DMS153 (cell line): ENCODE data around the gene DPM2.

ENCODE experiments used
- DNase-seq: peaks from one replicate; lab custom pipeline; 2025; lab: John Stamatoyannopoulos, UW

Gene DPM2, protein sequence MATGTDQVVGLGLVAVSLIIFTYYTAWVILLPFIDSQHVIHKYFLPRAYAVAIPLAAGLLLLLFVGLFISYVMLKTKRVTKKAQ

DNA sequence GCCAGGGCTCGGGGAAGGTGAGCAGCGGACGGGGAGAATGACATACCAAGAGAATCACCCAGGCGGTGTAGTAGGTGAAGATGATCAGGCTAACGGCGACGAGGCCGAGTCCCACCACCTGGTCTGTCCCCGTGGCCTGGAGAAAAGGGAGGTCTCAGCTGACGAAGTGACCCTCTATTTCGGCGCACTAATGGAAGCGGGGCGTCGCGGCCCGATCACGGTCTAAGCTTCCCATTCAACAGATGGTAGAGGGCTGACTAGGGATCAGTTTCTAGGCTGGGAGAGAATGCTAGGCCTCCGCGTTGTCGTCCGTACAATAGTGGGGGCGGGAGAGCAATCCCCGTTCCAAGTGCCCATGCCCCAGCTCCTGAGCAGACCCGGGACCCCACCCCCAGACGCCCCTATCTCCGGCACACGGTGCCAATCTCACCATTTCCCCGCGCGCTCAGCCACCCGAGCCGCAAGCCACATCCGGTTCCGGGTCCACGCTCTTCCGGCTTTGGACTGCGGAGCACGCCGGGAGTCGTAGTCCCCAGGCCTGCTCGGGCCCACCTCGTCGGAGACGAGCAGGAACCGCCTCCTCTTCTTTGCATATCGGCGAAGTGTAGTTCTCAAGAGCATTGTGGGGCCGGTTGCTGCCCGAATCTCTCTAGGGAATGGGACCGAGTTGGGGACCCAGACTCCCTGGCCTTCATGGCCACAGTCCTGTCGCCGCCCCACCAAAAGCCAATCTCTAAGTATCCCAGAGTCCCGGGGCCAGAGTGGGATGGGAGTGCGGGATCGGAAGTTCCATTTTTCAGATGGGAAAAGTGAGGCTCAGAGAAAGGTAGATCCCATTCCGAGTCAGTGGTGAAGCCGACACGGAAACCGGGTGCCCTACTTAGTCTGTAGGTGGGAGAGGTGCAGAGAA, at the start of gene DPM2:
Gene DPM2, minus strand, starts transcription at position 467 of the 910 bp plus-strand sequence. Its CDS starts 34 bp downstream, at position 433.
- DNase-seq: peak; percentile 81

DNA sequence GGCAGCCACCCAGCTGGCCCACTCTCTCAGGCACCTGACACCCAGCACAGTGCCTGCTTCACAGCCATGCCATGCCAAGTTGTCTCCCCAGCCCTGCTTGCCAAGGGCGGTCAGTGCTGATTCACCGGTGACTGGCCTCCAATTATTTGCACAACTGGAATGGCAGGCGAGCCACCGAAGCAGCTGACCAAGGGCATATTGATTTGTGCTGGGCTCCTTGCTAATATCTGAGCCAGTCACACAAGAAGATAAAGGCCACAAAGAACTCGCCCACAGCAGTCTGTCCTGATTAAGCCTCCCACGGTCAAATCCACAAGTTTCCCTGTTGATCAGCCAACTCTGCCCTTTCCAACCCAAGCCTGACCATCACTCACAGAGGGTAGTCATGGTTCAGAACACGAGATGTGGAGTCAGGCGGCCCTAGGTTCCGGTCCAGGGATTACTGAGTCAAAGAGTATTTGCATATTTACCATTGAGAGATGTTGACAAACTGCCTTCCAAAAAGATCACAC, 49.5 kb upstream of the DPM2 start:
- no peak for DNase-seq

DNA sequence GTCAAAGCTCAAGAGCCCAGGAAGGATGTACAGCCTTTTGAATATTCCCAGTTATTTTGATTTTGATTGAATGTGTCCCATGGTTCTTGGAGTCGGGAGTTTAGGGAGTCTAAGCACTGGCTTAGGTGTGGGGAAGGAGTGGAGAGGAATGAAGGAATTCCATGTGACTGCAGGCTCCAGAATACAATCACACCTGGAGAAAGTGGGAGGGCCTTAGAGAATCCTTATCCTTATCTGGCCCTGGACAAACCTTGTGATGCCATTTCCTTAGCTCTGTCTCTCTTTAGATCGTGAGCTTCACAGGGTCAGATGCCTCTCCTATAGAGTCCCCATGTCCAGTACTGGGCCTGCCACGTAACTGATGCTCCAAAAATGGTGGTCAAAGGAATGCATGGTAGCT, 47.4 kb upstream of the DPM2 start:
- DNase-seq: no peak

DNA sequence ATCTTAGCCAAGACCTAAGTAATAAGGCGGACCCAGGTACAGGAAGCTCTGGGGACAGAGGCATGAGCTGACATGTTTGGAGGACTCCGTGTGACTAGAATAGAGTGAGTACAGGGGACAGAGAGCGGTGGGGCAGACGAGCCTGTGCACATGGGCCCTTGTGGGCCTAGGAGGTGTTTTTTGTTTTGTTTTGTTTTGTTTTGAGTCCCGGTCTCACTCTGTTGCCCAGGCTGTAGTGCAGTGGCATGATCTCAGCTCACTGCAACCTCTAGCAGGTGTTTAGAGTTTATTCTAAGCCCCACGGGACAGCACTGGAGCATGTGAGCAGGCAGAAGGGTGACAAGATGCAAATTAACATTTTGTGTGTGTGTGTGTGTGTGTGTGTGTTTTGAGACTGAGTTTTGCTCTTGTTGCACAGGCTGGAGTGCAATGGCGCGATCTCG, 46.2 kb upstream of the DPM2 start:
- no peak for DNase-seq

DNA sequence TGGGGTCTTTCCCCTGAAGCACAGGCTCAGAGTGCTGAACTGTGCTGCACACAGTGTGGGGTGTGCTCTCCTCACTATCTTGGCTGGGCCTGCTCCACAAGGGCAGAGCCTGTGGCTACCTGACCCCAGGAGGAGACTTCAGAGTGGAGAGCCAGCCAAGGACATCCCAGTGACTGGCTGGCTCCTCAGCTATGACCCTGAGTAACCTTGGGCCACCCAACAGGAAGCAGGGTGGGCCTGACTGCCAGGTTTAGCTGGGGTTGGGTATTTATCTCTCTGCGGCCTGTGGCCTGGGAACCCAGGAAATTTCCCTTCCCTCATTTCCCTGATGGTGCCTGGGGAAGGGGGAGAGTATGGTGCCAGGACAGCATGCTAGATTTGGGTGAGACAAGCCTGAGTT, 45.3 kb upstream of the DPM2 start:
- DNase-seq: no peak

DNA sequence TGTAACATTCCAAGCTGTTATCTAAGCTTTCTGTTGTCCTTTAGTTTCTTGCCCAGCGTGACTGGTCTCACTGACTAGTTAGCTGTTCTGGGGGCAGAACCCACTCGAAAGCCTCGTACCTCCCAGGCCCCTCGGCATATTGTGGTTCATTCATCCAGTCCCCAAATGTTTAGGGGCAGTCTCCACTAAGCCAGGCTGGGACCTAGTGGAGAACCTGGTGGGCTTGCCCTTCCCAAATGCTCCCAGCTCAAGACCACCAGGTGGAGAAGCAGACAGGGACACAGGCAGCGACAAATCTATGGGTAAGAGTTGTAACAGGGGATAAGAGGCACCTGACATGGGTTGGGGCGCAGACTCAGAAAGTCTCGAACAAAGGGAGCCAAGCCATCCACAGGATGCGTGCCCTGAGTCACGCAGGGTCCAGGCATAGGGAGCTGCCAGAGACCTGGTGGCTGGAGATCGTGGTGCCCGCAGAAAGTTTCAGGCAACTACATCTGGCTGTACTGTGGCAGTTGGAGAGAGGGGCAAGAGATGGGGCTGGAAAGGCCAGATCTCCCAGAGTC, 44.0 kb upstream of the DPM2 start:
- no peak for DNase-seq

DNA sequence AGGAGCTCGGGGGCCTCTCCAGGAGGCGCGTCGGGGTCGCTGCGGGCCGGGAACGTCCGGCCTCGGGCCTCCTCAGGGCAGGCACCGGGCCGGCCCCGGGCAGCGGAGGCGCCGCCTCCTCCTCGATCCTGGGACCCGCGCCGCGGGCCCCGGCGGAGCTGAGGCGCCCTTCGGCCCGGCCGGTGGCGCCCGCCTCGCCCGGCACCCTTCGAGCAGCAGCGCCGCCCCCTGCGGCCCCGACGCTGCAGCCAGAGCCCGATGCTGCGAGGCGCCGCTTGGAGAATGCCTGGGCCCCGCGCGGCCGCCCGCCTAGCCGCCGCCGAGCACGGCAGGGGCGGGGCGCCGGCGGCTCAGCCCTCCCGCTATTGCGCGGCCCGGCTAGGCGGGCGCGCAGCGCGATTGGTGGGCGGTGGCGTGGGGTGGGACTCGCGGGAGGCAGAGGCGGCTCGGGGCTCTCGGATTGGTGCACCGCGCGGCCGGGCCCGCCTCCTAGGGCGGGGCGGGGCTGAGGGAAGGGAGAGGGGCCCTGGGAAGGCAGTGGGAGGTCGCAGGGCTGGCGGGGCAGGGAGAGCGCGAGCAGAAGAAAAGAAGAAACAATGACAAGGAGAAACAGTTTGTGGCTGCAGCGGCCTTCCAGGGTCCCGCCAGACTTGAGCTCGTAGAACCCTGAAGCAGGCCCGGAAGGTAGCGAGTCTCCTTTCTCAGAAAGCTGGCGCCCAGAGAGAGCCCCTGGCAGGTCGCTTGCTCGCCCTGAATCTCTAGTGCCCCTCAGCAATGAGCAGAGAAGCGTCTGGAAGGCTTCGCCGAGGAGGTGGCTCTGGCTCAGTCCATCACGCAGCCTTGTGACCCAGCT, 43.3 kb upstream of the DPM2 start, which contains the start of gene EEIG1:
Gene EEIG1, minus strand, starts transcription at position 284 of the 853 bp plus-strand sequence. CDS start 852 bp downstream, outside the sequence.
- DNase-seq: peak; percentile 86

DNA sequence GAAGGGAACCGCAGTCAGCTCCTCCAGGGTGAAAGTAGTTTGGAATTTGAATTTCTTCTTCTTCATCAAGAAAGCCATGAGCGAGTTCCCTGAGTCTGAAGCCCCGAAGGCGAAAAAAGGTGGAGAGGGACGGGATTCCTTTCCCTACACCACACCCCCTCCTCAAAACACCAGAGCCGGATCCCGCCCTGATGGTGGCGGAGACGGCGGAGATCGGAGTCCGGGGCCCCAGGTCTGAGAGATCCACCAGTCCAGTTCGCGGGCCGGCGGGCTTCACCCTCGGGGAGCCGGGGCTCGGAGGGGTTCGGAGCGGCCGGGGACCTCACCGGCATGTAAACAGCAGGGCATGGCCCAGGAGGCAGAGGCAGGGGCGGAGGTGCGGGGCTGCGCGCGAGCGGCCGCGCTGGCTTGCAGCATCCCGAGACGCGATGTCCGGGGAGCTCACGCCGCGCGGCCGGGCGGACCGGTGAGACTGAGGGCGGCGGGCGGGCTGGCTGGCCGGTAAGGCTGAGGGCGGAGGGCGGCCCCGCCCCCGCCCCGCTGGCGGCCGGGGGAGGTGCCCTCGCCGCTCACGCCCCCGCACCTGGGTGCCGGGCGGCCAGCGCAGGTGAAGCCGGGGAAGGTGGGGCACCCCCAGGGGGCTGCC, 42.5 kb upstream of the DPM2 start:
- no peak for DNase-seq

DNA sequence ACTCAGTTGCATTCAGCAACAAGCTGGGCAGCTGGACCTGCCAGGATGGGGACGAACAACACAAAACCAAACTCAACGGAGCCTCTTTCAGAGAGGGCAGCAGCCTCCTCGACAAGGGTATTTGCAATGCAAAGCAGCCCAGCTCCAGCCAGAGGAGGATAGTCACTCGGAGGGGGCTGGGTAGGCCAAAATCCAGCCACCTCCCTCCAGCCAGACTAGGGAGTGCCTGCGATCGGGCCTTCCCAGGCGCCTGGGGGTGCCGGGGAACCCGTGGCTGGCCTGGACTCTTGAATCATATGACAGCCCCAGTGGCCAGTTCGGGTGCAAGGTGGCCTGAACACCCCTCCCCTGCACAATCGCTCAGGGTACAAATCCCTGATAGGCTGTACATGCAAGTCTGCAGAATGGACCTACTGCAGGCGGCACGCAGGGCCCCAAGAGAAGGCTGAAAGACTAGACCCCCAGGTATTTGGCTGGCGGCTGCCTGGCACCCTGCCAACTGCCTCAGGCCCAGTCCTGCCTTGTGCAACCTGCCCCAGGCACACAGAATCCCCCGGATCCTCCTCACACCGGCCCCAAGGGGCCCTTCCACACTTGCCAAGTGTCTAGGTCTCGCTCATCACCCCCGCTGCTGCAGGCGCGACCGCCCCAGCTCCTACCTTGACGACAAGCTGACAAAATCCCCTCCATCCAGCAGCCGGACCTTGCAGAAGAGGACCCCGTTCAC, 41.8 kb upstream of the DPM2 start:
- DNase-seq: peak; percentile 30

DNA sequence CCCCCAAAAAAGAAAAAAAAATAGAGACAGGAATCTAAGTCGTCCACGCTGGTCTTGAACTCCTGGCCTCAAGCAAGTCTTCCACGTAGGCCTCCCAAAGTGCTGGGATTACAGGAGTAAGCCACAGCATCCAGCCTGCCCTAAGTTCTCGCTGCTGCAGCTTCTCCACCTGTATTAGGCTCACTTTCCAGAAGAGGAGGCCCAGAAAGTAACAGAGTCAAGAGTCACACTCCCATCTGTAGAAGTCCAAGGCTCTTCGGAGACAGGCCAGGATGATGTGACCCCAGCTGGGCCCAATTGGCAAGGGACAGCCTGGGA, 41.3 kb upstream of the DPM2 start:
- DNase-seq: no peak

DNA sequence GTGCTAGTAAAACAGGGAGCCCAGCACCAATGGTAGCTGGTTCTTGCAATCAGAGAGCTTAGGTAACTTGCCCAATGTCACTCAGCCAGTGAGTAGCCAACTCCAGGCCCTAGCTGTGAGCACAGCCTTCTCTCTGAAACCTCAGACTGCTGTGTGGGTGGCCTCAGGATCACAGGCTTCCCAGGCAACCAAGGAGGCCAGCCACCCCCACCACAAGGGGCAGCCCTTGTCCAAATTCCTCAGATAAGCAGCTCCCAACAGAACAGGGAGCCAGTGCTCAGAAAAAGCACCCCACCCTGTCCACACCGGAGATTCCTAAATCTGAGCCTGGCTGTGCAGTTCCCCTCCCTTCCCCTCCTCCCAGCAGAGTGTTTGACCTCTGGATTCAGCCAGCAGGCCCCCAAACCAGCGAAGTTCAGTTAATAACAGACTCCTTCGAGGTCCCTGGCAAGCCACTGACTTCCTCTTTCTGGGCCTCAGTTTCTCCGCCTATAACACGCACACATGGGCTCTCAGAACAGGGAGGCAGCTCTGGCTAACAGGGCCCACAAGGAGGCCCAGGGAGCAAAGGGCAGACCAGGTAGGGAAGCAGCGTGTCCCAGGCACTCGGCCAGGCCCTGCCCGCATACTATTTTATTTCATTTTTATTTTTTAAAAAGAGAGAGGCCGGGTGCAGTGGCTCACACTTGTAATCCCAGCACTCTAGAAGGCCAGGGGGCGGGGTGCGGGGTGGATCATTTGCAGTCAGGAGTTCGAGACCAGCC, 40.4 kb upstream of the DPM2 start:
- DNase-seq: no peak

DNA sequence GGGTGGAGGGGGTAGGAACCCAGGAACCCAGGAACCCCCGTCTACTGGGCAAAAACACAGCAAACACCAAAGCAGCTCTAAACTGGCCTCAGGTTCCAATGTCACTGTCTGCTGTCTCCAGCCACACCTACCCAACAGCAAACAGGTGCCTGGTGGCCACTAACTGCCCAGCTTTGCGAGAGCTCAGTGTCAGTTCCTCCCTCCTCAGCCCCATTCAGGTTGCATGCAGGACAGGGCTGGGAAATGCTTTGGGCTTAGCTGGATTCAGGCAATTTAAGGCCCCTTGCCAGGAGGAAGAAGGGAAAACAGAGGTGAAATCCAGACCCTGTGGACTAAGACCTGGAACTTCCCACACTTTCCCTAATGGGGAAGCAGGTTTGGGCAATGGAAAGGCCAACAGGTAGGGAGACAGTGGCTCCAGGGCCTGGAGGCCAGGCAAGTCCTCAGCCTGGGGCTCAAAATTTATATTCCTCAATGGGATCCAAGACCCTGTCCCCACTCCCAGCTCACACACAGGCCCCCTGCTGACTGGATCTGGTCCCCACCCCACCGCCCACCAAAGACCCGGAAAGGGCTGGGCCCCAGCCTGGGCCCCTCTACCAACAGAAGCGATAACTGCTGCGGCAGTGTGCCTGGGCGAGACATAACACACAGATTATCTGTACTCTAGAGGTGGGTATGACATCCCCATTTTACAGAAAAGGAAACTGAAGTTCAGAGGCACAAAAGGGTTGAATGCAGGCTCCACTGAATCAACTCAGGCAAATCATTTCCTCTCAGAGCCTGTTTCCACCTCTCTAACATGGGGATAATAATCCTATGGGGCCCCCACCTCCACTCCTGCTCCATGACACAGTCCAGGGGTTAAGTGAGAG, 39.6 kb upstream of the DPM2 start:
- no peak for DNase-seq

DNA sequence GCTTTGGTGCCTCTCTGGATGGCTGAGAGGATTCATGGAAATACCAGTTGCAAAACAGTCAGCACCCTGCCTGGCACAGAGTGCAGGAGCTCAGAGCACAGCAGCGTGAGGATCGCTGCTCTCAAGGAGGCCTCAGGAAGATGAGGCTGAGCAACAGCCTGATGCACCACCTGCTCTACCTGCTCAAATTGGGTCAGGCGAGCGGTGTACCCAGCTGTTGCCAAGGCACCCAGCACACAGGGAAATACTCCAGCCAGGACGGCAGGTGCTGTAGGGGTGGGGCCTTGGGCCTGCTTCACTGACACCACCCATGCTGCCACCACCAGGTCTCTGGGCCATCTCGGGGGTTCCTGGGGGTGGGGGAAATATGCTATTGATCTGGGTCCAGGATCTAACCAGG, 38.8 kb upstream of the DPM2 start:
- peak; percentile 83 for DNase-seq

DNA sequence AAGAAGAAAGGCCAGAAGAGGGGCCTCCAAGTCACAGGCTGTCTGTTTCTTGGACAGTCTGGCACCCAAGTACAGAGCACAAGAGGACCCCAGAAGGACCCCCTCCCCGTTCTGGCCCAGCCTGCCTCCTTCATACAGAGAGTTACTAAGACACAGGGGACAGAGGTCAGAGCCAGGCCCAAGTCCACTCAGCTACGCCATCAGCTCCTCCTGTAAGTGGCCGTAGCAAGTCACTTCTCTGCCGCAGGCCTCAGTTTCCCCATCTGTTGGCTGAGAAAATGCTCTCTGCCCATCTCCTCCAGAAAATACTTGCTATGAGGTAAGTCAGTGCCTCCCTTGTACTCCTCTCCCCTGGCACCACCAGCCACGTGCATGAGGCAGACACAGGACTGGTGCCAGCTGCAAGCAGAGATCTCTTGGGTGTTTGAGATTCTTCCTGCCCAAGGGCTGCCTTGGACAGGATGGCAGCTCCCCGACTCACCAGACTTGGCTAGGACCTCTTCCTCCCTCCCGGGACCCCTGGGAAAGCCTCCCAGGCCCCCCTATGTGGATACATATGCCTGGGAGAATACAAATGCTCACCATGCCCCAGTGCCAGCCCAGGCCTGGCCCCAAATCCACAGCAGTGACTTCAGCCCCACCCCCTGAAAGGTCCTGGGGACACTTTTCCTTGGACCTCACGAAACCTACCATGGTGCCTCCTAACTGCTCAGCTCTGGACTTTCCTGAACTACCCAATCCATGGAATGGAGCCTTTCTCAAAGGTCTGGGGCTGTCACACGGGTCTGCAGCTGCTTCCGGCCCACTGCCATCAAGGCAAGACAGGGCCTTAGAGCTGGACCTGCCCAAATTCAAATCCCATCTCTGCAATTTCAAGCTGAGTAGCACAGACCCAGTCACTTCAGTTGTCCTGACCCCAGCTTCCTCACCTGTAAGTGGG, 38.0 kb upstream of the DPM2 start:
- DNase-seq: no peak

DNA sequence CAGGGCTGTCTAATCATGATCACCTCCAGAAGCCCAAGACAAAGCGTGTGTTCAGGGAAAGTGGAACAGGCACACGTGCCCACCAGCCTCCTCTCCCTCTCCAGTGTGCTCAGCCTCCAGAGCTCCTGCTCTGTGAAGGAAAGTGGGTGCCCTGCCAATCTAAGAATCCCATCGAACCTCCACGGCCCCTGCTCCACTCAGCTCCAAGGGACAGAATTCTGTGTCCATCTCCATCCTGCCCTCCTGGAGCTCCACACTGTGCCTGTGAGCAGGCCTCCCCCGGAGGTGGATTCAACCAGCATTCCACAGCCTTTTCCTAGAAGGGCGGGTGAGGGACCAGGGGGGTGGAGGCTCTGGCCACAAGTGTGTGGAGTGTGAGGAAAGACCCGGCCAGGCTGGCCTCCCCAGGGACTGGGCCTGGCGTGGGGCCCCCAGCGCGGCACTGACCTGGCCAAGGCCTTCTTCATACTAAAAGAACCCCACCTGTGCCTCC, 37.2 kb upstream of the DPM2 start:
- DNase-seq: no peak

DNA sequence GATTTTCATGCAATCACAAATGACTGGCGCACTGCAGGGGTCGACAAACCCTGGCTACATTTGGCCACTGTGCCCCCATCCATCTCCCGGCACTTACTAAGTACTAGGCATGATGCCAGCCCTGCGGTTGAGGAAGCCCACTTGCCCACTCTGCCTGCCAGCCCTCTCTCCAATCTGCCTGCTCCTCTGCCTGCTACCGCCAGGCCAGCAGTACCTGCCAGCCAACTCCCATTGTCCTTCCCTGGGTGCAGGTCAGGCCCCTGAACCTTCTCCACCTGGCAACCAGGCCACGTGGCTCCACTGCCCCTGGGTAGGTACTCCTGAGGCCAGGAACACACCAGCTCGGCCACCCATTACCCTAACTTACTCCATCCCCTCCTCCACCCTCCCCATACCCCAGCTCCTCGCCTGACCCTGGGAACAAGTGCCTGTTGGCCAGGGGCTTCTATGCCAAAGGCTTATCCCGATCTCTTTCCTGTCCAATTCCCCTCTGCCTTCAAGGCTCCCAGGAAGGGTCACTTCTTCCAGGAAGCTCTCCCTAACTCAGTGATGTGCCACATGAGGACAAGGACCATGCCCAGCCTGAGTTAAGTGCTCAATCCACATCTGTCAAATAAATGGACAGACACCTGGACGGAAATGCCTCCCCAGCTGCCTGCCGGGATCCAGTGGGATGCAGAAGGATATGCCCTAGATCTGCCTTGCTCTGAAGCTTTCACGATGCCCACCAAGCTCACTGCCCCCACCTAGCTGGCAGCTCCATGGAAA, 36.5 kb upstream of the DPM2 start:
- DNase-seq: no peak
